Nephron (organoid): ENCODE measurements around the gene DNAI2.

Experiments used
- H3K27ac Mint-ChIP-seq, 3 experiments: 2 replicates each; pipeline ENCODE4 v1.8.0; 2020; ENCODE audit warnings: mixed read lengths in 3 of 3, mild to moderate bottlenecking in 2 of 3, moderate library complexity in 1 of 3
- H3K27me3 Mint-ChIP-seq: 2 replicates; pipeline ENCODE4 v1.8.0; 2021; ENCODE audit warnings: low read depth, mild to moderate bottlenecking, moderate library complexity, mixed read lengths
- H3K36me3 Mint-ChIP-seq: 2 replicates; pipeline ENCODE4 v1.8.0; 2020; ENCODE audit warnings: low read depth, mixed read lengths
- H3K4me1 Mint-ChIP-seq: 2 replicates; pipeline ENCODE4 v1.8.0; 2020; ENCODE audit warnings: mixed read lengths
- H3K4me3 Mint-ChIP-seq, 3 experiments: 2 replicates each; pipeline ENCODE4 v1.8.0; 2020; ENCODE audit warnings: mild to moderate bottlenecking in 3 of 3, mixed read lengths in 3 of 3, moderate library complexity in 2 of 3
- H3K9me3 Mint-ChIP-seq: 2 replicates; pipeline ENCODE4 v1.8.0; 2020; ENCODE audit warnings: mixed read lengths
- TF ChIP-seq, protein P1 (sequence below), 3 experiments: fragments of 200-600 bp; sonication (generic); IDR thresholded peaks; one replicate each; pipeline ENCODE4 v1.5.0; 2021; ENCODE audit warnings: antibody characterized with exemption in 3 of 3; ENCODE audit not compliant: unreplicated experiment in 3 of 3

DNAI2 gene

DNA sequence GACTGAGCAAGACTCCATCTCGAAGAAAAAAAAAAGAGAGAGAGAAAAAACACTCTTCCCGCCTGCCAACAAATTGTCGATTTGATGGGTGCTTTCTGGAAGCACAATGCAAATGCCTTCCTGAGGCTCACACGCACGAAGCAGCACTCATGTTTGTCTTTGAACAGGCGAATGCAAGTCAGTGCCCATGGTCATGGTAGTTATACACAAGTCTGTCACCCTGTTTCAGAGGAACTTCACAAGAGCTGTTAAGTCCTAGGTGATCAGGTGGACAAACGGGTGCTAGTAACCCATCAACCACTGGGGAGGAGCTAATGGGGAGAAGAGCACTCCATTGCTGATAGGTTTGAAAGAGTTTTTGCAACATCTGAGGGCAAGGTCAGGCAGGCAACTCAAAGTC is 6.5 kb upstream of the DNAI2 start:
- Mint-ChIP-seq H3K36me3 (no peaks in the 10 kb centered on the region), H3K27me3 (peaks cover 23% of the 10 kb centered on the region), H3K27ac (peak overlapping the region in 1 of 3 experiments; percentile 4), H3K4me1 (peaks cover 46% of the 10 kb centered on the region), H3K4me3 (peak overlapping the region in 1 of 3 experiments; percentile 0), H3K9me3 (no peaks in the 10 kb centered on the region)
- TF ChIP-seq, protein P1, sequence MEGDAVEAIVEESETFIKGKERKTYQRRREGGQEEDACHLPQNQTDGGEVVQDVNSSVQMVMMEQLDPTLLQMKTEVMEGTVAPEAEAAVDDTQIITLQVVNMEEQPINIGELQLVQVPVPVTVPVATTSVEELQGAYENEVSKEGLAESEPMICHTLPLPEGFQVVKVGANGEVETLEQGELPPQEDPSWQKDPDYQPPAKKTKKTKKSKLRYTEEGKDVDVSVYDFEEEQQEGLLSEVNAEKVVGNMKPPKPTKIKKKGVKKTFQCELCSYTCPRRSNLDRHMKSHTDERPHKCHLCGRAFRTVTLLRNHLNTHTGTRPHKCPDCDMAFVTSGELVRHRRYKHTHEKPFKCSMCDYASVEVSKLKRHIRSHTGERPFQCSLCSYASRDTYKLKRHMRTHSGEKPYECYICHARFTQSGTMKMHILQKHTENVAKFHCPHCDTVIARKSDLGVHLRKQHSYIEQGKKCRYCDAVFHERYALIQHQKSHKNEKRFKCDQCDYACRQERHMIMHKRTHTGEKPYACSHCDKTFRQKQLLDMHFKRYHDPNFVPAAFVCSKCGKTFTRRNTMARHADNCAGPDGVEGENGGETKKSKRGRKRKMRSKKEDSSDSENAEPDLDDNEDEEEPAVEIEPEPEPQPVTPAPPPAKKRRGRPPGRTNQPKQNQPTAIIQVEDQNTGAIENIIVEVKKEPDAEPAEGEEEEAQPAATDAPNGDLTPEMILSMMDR (IDR thresholded peaks at IDR 0.05; ENCODE audit: unreplicated experiment in 3 of 3): no peak

DNA sequence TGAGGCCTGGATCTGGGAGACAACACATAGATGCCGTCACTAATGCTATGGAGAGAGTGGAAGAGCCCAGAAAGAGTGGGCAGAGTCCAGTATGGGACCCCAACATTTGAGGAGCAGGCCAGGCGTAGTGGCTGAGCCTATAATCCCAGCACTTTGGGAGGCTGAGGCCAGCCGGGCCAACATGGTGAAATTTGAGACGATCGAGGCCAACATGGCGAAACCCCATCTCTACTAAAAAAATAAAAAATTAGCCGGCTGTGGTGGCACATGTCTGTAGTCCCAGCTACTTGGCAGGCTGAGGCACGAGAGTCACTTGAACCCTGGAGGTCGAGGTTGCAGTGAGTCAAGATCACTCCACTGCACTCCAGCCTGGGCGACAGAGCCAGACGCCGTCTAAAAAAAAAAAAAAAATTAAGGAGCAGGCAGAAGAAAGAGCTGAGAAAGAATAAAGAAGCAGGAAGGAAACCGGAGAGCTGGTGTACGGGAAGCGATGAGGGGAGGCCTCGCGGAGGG is 6.0 kb upstream of the DNAI2 start:
- no peaks in the 10 kb centered on the region for H3K36me3 Mint-ChIP-seq
- peaks cover 47% of the 10 kb centered on the region for H3K4me1 Mint-ChIP-seq
- TF ChIP-seq, protein P1 (IDR thresholded peaks at IDR 0.05; ENCODE audit: unreplicated experiment in 3 of 3): no peak
- peak overlapping the region in 1 of 3 experiments; percentile 4 for H3K27ac Mint-ChIP-seq
- no peaks in the 10 kb centered on the region for H3K9me3 Mint-ChIP-seq
- H3K4me3 Mint-ChIP-seq: no peak overlapping the region
- peaks cover 23% of the 10 kb centered on the region for H3K27me3 Mint-ChIP-seq

DNA sequence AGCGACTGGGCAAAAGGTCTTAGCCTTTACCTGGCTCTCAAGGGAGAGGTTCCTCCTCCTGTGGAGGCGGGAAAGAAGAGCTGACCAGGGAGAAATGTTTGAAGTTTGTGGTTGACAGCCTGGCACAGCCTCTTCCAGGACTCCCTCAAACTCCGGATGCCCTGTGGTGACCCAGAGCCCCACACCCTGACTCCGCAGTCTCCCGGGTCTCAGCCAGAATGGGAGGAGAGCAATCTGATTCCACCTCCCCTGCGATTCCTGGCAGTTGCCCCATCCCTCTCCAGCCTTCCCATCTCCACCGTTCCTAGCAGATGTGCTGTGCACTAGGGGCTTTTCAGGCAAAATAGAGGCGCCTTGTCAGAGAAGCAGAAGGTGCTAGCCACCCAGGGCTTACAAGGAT is 5.5 kb upstream of the DNAI2 start:
- Mint-ChIP-seq H3K27ac (peak overlapping the region in 1 of 3 experiments; percentile 4), H3K4me3 (no peak overlapping the region), H3K9me3 (no peaks in the 10 kb centered on the region), H3K27me3 (peaks cover 26% of the 10 kb centered on the region), H3K36me3 (no peaks in the 10 kb centered on the region), H3K4me1 (peaks cover 48% of the 10 kb centered on the region)
- TF ChIP-seq, protein P1 (IDR thresholded peaks at IDR 0.05; ENCODE audit: unreplicated experiment in 3 of 3): no peak

DNA sequence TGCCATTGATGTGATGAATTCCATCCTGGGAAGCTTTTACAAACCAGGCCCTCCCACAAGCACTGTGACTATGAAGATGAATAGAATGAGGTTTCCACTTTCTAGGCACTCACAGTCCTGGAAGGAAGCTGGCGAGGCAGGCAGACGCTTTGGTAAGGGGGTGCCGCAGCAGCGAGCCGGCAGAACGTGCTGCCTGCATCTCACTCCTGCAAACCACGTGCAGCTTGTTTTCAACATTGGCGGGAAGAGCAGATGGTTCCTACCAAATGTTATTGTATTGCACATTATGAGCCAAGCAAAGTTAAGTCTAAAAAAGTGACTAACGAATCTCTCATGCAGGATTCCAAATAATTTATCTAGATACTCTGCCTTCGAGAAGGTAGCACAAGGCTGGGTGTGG is 3.7 kb upstream of the DNAI2 start:
- Mint-ChIP-seq H3K27ac (peak overlapping the region in 2 of 3 experiments; percentile 68 to 80), H3K4me1 (peaks cover 66% of the 10 kb centered on the region), H3K36me3 (no peaks in the 10 kb centered on the region), H3K4me3 (peak overlapping the region in 1 of 3 experiments; percentile 29), H3K9me3 (no peaks in the 10 kb centered on the region), H3K27me3 (peaks cover 39% of the 10 kb centered on the region)
- TF ChIP-seq, protein P1 (IDR thresholded peaks at IDR 0.05; ENCODE audit: unreplicated experiment in 3 of 3): no peak

DNA sequence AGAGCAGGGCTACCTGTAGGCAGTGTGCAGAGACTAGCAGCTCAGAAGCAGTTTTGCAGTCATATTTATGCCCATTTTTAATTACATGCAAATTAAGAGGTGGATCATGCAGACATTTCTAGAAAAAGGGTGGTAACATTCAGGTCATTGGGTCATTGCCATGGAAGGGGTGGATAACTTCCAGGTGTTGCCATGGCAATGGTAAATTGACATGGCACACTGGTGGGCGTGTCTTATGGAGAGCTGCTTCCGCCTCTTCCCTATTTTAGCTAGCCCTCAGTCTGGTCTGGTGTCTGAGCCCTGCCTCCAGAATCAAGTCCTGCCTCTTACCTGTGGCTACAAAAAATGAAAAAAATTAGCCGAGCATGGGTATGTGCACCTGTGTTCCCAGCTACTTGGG is 2.8 kb upstream of the DNAI2 start:
- no peak overlapping the region for H3K4me3 Mint-ChIP-seq
- TF ChIP-seq, protein P1 (IDR thresholded peaks at IDR 0.05; ENCODE audit: unreplicated experiment in 3 of 3): no peak
- peaks cover 43% of the 10 kb centered on the region for H3K27me3 Mint-ChIP-seq
- H3K9me3 Mint-ChIP-seq: no peaks in the 10 kb centered on the region
- peak overlapping the region in 2 of 3 experiments; percentile 71 to 74 for H3K27ac Mint-ChIP-seq
- no peaks in the 10 kb centered on the region for H3K36me3 Mint-ChIP-seq
- peaks cover 75% of the 10 kb centered on the region for H3K4me1 Mint-ChIP-seq

DNA sequence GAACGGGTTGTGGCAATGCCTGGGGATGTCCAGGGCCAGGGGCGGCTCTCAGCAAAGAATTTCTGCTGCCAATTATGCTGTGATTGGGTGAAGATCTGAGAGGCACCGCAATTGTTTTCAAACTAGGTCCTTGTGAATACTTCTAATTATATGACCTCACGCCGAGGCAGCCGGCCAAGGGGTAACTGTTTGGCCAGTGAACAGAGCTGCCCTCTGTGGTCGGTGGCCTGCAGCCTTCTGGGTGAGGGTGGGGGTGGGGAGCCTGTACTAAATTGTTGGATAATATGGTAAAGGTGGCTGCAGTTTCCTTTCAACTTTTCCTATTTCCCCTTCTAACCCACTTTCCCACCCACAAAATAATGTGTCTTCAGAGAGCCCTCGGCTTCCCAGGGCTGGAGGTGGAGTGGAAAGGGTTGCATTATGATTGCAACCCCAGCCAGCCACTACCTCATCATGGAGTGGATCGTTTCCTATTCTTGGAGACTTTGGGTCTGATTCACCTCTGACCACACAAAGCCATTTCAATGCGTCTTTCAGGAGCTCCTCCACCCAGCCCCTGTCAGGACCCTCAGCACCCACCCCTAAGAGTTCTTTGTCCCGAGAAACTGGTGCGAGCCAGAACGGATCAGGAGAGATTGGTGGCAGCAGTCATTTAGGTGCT is 2.0 kb upstream of the DNAI2 start:
- H3K4me3 Mint-ChIP-seq: peak overlapping the region in 1 of 3 experiments; percentile 30
- TF ChIP-seq, protein P1 (IDR thresholded peaks at IDR 0.05; ENCODE audit: unreplicated experiment in 3 of 3): no peak
- H3K36me3 Mint-ChIP-seq: no peaks in the 10 kb centered on the region
- peak overlapping the region; percentile 54 to 74 (median 71) for H3K27ac Mint-ChIP-seq
- peaks cover 83% of the 10 kb centered on the region for H3K4me1 Mint-ChIP-seq
- no peaks in the 10 kb centered on the region for H3K9me3 Mint-ChIP-seq
- peaks cover 43% of the 10 kb centered on the region for H3K27me3 Mint-ChIP-seq
